H9 (cell line): ENCODE results near the gene PROKR1. TPM values are rescaled to one million over a fixed set of nuclear protein-coding genes. Genes with fewer than 3 reads are reported as not detected.

Experiments
- DNase-seq: peaks from one replicate; pipeline ENCODE4 v3.0.0-alpha.2; 2017
- H2AFZ ChIP-seq: one replicate; pipeline ENCODE4 v1.6.1; 2013; ENCODE audit warnings: mild to moderate bottlenecking, low read length, control low read depth, moderate library complexity
- H2AK5ac ChIP-seq: 2 replicates; pipeline ENCODE4 v1.6.1; 2013; ENCODE audit warnings: low read length, control low read depth, mixed read lengths; ENCODE audit not compliant: insufficient read length
- H2BK120ac ChIP-seq: one replicate; pipeline ENCODE4 v1.6.1; 2013; ENCODE audit warnings: low read depth, mild to moderate bottlenecking, low read length, control low read depth, inconsistent platforms; ENCODE audit not compliant: poor library complexity, severe bottlenecking
- H2BK12ac ChIP-seq: 2 replicates; pipeline ENCODE4 v1.6.1; 2013; ENCODE audit warnings: low read length, control low read depth, mixed read lengths, low read depth; ENCODE audit not compliant: insufficient read length
- H2BK15ac ChIP-seq: 2 replicates; pipeline ENCODE4 v1.6.1; 2013; ENCODE audit warnings: low read depth, low read length, control low read depth
- H2BK20ac ChIP-seq: one replicate; pipeline ENCODE4 v1.6.1; 2013; ENCODE audit warnings: low read depth, mild to moderate bottlenecking, low read length, control low read depth, inconsistent platforms; ENCODE audit not compliant: poor library complexity, severe bottlenecking
- H2BK5ac ChIP-seq: 2 replicates; pipeline ENCODE4 v1.6.1; 2013; ENCODE audit warnings: low read length, control low read depth, mixed read lengths; ENCODE audit not compliant: insufficient read length
- H3K14ac ChIP-seq: 2 replicates; pipeline ENCODE4 v1.6.1; 2013; ENCODE audit warnings: low read length, control low read depth; ENCODE audit not compliant: insufficient read depth
- H3K18ac ChIP-seq: 2 replicates; pipeline ENCODE4 v1.6.1; 2013; ENCODE audit warnings: low read depth, mild to moderate bottlenecking, mixed read lengths, low read length, control low read depth; ENCODE audit not compliant: insufficient read length
- H3K23ac ChIP-seq: 2 replicates; pipeline ENCODE4 v1.6.1; 2013; ENCODE audit warnings: low read length, control low read depth, mixed read lengths, low read depth; ENCODE audit not compliant: insufficient read length
- H3K23me2 ChIP-seq: 2 replicates; pipeline ENCODE4 v1.6.1; 2013; ENCODE audit warnings: low read depth, mild to moderate bottlenecking, mixed read lengths, low read length, control low read depth; ENCODE audit not compliant: insufficient read length, poor library complexity, severe bottlenecking
- H3K27ac ChIP-seq: 2 replicates; pipeline ENCODE4 v1.5.1; 2013; ENCODE audit warnings: low read length, control low read depth, mixed read lengths, low read depth; ENCODE audit not compliant: insufficient read length
- H3K27me3 ChIP-seq: 2 replicates; pipeline ENCODE4 v1.6.1; 2013; ENCODE audit warnings: low read length, control low read depth, inconsistent platforms; ENCODE audit not compliant: insufficient read depth
- H3K4ac ChIP-seq: 2 replicates; pipeline ENCODE4 v1.6.1; 2013; ENCODE audit warnings: low read depth, mild to moderate bottlenecking, control low read depth, inconsistent platforms, low read length, moderate library complexity
- H3K4me1 ChIP-seq: 2 replicates; pipeline ENCODE4 v1.6.1; 2013; ENCODE audit warnings: low read length, control low read depth, inconsistent platforms; ENCODE audit not compliant: insufficient read depth
- H3K4me2 ChIP-seq: 2 replicates; pipeline ENCODE4 v1.6.1; 2013; ENCODE audit warnings: low read length, control low read depth, mixed read lengths; ENCODE audit not compliant: insufficient read length, insufficient read depth
- H3K56ac ChIP-seq: 2 replicates; pipeline ENCODE4 v1.6.1; 2013; ENCODE audit warnings: low read depth, mild to moderate bottlenecking, mixed read lengths, low read length, control low read depth; ENCODE audit not compliant: insufficient read length
- H3K79me1 ChIP-seq: 2 replicates; pipeline ENCODE4 v1.6.1; 2013; ENCODE audit warnings: low read depth, mild to moderate bottlenecking, moderate library complexity, low read length, control low read depth, inconsistent platforms; ENCODE audit not compliant: insufficient read depth, poor library complexity, severe bottlenecking
- H3K79me2 ChIP-seq: 2 replicates; pipeline ENCODE4 v1.6.1; 2013; ENCODE audit warnings: low read length, control low read depth, inconsistent platforms; ENCODE audit not compliant: insufficient read depth
- H3K9ac ChIP-seq: 2 replicates; pipeline ENCODE4 v1.6.1; 2013; ENCODE audit warnings: low read length, control low read depth, mixed read lengths; ENCODE audit not compliant: insufficient read length; ENCODE audit errors: extremely low read depth
- H3K9me3 ChIP-seq: one replicate; pipeline ENCODE4 v1.6.1; 2013; ENCODE audit warnings: low read depth, low read length, inconsistent platforms; ENCODE audit not compliant: control insufficient read depth
- H3T11ph ChIP-seq: one replicate; pipeline ENCODE4 v1.6.1; 2013; ENCODE audit warnings: mild to moderate bottlenecking, low read length, control low read depth, inconsistent platforms
- H4K20me1 ChIP-seq: one replicate; pipeline ENCODE4 v1.6.1; 2013; ENCODE audit not compliant: control insufficient read depth, insufficient read length, insufficient read depth
- H4K5ac ChIP-seq: 2 replicates; pipeline ENCODE4 v1.6.1; 2013; ENCODE audit warnings: low read depth, mild to moderate bottlenecking, mixed read lengths, low read length, control low read depth; ENCODE audit not compliant: insufficient read length
- H4K8ac ChIP-seq: replicated peaks from 2 replicates; pipeline ENCODE4 v1.6.1; 2013; ENCODE audit warnings: low read length, control low read depth, mixed read lengths, low read depth; ENCODE audit not compliant: insufficient read length
- H4K91ac ChIP-seq: 2 replicates; pipeline ENCODE4 v1.6.1; 2013; ENCODE audit warnings: low read depth, mild to moderate bottlenecking, moderate library complexity, mixed read lengths, low read length, control low read depth; ENCODE audit not compliant: insufficient read length
- H3K27ac Mint-ChIP-seq, 3 experiments: 2 replicates in 2 of 3; 3 replicates in 1 of 3; pipeline ENCODE4 v1.8.0; 2020 to 2021; ENCODE audit warnings: mixed read lengths in 3 of 3, mild to moderate bottlenecking in 1 of 3, moderate library complexity in 1 of 3
- H3K27me3 Mint-ChIP-seq: 2 replicates; pipeline ENCODE4 v1.8.0; 2021; ENCODE audit warnings: low read depth, mild to moderate bottlenecking, moderate library complexity, mixed read lengths
- H3K36me3 Mint-ChIP-seq, 3 experiments: 2 replicates in 2 of 3; 3 replicates in 1 of 3; pipeline ENCODE4 v1.8.0; 2020 to 2021; ENCODE audit warnings: low read depth in 3 of 3, mixed read lengths in 3 of 3; ENCODE audit not compliant: insufficient read depth in 1 of 3
- H3K4me1 Mint-ChIP-seq, 2 experiments: 2 replicates each; pipeline ENCODE4 v1.8.0; 2020; ENCODE audit warnings: mixed read lengths in 2 of 2
- H3K4me3 Mint-ChIP-seq, 2 experiments: 2 replicates in 1 of 2; 3 replicates in 1 of 2; pipeline ENCODE4 v1.8.0; 2020 to 2021; ENCODE audit warnings: mild to moderate bottlenecking in 2 of 2, mixed read lengths in 2 of 2, moderate library complexity in 1 of 2
- H3K9me3 Mint-ChIP-seq, 2 experiments: 2 replicates in 1 of 2; 3 replicates in 1 of 2; pipeline ENCODE4 v1.8.0; 2020; ENCODE audit warnings: mild to moderate bottlenecking in 2 of 2, mixed read lengths in 2 of 2, moderate library complexity in 1 of 2
- total RNA-seq: library from RNA; stranded (reverse); gene quantifications from 2 replicates; pipeline ENCODE4 v1.2.1, GENCODE V29; 2021
- TF ChIP-seq, protein P1 (sequence below): fragments of 200-600 bp; sonication (generic); conservative IDR thresholded peaks from 3 replicates; pipeline ENCODE4 v1.8.0; 2021; ENCODE audit warnings: antibody characterized with exemption, mild to moderate bottlenecking

PROKR1 gene
- total RNA-seq, 1 experiment from 2014 or later: 1.5 TPM

DNA sequence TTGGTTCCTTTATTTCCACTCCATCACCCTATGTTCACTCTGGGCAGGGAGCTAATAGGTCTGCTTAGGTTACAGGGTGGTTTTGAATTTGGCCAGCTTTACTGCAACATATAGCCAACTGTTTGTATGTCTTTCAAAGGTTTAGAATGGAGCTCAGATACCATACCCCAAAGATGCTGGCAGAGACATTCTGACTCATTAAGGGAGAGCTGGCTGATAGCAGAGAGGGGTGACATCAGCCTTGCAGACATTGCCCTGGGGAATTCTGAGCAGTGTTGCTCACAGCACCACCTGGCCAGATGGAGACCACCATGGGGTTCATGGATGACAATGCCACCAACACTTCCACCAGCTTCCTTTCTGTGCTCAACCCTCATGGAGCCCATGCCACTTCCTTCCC is 2.1 kb downstream of the PROKR1 start:
- H4K8ac ChIP-seq: no peak overlapping the region
- peaks cover 5% of the 10 kb centered on the region; the same call in 1 of the 2 replicates for H3K27me3 ChIP-seq
- no peak overlapping the region for H4K91ac ChIP-seq
- peaks cover 12 to 14% of the 10 kb centered on the region in 2 experiments for H3K4me1 Mint-ChIP-seq
- no peak overlapping the region for H3K56ac ChIP-seq
- H3K9ac ChIP-seq: no peak overlapping the region
- H2BK15ac ChIP-seq: no peak overlapping the region
- H4K20me1 ChIP-seq: no peaks in the 10 kb centered on the region
- H2AK5ac ChIP-seq: no peak overlapping the region
- no peaks in the 10 kb centered on the region for H3K79me1 ChIP-seq
- no peaks in the 10 kb centered on the region for H3K79me2 ChIP-seq
- no peak overlapping the region for H3K18ac ChIP-seq
- H3K23me2 ChIP-seq: peaks cover 10% of the 10 kb centered on the region
- H3K27ac ChIP-seq: no peak overlapping the region
- no peak overlapping the region for H3T11ph ChIP-seq
- H2BK20ac ChIP-seq: no peak overlapping the region
- no peak overlapping the region for H2BK5ac ChIP-seq
- no peak for DNase-seq
- no peak overlapping the region for H3K4me2 ChIP-seq
- peaks cover 0 to 2% (median 0%) of the 10 kb centered on the region in 3 experiments; a peak in 2 of 7 replicates for H3K36me3 Mint-ChIP-seq
- H2BK12ac ChIP-seq: no peak overlapping the region
- H3K4ac ChIP-seq: no peak overlapping the region
- H3K27ac Mint-ChIP-seq: no peak overlapping the region
- peaks cover 0 to 3% of the 10 kb centered on the region in 2 experiments; a peak in 3 of 5 replicates for H3K9me3 Mint-ChIP-seq
- no peak overlapping the region for H3K4me3 Mint-ChIP-seq
- no peak overlapping the region for H3K14ac ChIP-seq
- peaks cover 48% of the 10 kb centered on the region for H3K27me3 Mint-ChIP-seq
- H2AFZ ChIP-seq: no peak overlapping the region
- no peak overlapping the region for H2BK120ac ChIP-seq
- no peaks in the 10 kb centered on the region for H3K9me3 ChIP-seq
- H3K4me1 ChIP-seq: 0 out of 2 replicates have a peak, but pooled peaks cover 3% of the 10 kb centered on the region
- TF ChIP-seq, protein P1, sequence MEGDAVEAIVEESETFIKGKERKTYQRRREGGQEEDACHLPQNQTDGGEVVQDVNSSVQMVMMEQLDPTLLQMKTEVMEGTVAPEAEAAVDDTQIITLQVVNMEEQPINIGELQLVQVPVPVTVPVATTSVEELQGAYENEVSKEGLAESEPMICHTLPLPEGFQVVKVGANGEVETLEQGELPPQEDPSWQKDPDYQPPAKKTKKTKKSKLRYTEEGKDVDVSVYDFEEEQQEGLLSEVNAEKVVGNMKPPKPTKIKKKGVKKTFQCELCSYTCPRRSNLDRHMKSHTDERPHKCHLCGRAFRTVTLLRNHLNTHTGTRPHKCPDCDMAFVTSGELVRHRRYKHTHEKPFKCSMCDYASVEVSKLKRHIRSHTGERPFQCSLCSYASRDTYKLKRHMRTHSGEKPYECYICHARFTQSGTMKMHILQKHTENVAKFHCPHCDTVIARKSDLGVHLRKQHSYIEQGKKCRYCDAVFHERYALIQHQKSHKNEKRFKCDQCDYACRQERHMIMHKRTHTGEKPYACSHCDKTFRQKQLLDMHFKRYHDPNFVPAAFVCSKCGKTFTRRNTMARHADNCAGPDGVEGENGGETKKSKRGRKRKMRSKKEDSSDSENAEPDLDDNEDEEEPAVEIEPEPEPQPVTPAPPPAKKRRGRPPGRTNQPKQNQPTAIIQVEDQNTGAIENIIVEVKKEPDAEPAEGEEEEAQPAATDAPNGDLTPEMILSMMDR: no peak
- no peak overlapping the region for H4K5ac ChIP-seq
- H3K23ac ChIP-seq: no peak overlapping the region
